ENCODE measurements around the gene IL17RC.

IL17RC gene

GRCh38 chr3:9946112-9947024, 29.5 kb downstream of the IL17RC start:
- DNase-seq: peak; percentile 70 to 81

GRCh38 chr3:9947025-9947995, 30.4 kb downstream of the IL17RC start:
- DNase-seq: no peak

- DNase-seq: no peak
Measured at GRCh38 chr3:9948586-9948985, 31.7 kb downstream of the IL17RC start.

- no peak for DNase-seq
Measured at GRCh38 chr3:9949115-9949514, 32.2 kb downstream of the IL17RC start.

GRCh38 chr3:9949626-9950025, 32.7 kb downstream of the IL17RC start:
- DNase-seq: no peak

GRCh38 chr3:9951126-9951525, 34.2 kb downstream of the IL17RC start:
- DNase-seq: peak in 1 of 2 donors; percentile 17

GRCh38 chr3:9951598-9951961, 34.7 kb downstream of the IL17RC start:
- DNase-seq: no peak

GRCh38 chr3:9951962-9952805, 35.3 kb downstream of the IL17RC start, which contains the start of gene PRRT3:
Gene PRRT3, minus strand, starts transcription at chr3:9952408. Its CDS starts 2,293 bp downstream, at chr3:9950115.
- DNase-seq: peak; percentile 56 to 64

- DNase-seq: no peak
Measured at GRCh38 chr3:9955067-9955502, 38.2 kb downstream of the IL17RC start.

GRCh38 chr3:9955611-9956352, 38.9 kb downstream of the IL17RC start:
- DNase-seq: no peak

- no peak for DNase-seq
Measured at GRCh38 chr3:9957214-9957613, 40.3 kb downstream of the IL17RC start.

- DNase-seq: no peak
Measured at GRCh38 chr3:9965200-9965875, 48.4 kb downstream of the IL17RC start.

- DNase-seq: no peak
Measured at GRCh38 chr3:9966841-9967240, 49.9 kb downstream of the IL17RC start.

GRCh38 chr3:9969632-9970019, 52.7 kb downstream of the IL17RC start:
- no peak for DNase-seq

- DNase-seq: no peak
Measured at GRCh38 chr3:9970020-9970652, 53.2 kb downstream of the IL17RC start.

- peak in 1 of 2 donors; percentile 10 for DNase-seq
Measured at GRCh38 chr3:9976721-9977709, 60.1 kb downstream of the IL17RC start.

- DNase-seq: no peak
Measured at GRCh38 chr3:9978710-9979305, 61.9 kb downstream of the IL17RC start.

GRCh38 chr3:9980251-9980650, 63.4 kb downstream of the IL17RC start:
- DNase-seq: no peak

Measured in stimulated activated CD4-positive, alpha-beta T cell treated with anti-CD3 and anti-CD28 coated beads, Interleukin-2, amount 100 ng/mL, for 48 hours (primary cell).